Activated T-cell treated with anti-CD3 and anti-CD28 coated beads, Interleukin-2, amount 50 U/mL, for 24 hours (primary cell): Measurements from ENCODE around the gene PGBD5.

Source experiments
- DNase-seq: peaks from one replicate; pipeline ENCODE4 v3.0.0-alpha.2; 2020
- H3K27ac Mint-ChIP-seq: 2 replicates; pipeline ENCODE4 v1.8.0; 2020; ENCODE audit warnings: mild to moderate bottlenecking, mixed read lengths
- H3K27me3 Mint-ChIP-seq: 2 replicates; pipeline ENCODE4 v1.8.0; 2020; ENCODE audit warnings: mixed read lengths
- H3K36me3 Mint-ChIP-seq: 2 replicates; pipeline ENCODE4 v1.8.0; 2020; ENCODE audit warnings: low read depth, mixed read lengths
- H3K4me1 Mint-ChIP-seq: 2 replicates; pipeline ENCODE4 v1.8.0; 2020; ENCODE audit warnings: low read depth, mixed read lengths
- H3K4me3 Mint-ChIP-seq: 2 replicates; pipeline ENCODE4 v1.8.0; 2020; ENCODE audit warnings: mild to moderate bottlenecking, moderate library complexity, mixed read lengths
- H3K9me3 Mint-ChIP-seq: 2 replicates; pipeline ENCODE4 v1.8.0; 2020; ENCODE audit warnings: mixed read lengths

The PGBD5 gene

GRCh38 chr1:230382001-230382491 is 44.1 kb downstream of the PGBD5 start:
- H3K4me1 Mint-ChIP-seq, result no peaks in the 10 kb centered on the region
- peaks cover 13% of the 10 kb centered on the region for H3K27me3 Mint-ChIP-seq
- DNase-seq, result no peak
- H3K4me3 Mint-ChIP-seq, result no peak overlapping the region
- no peaks in the 10 kb centered on the region for H3K36me3 Mint-ChIP-seq
- no peak overlapping the region for H3K27ac Mint-ChIP-seq
- H3K9me3 Mint-ChIP-seq, result peaks cover 11% of the 10 kb centered on the region

- Mint-ChIP-seq H3K27ac (no peak overlapping the region), H3K4me1 (no peaks in the 10 kb centered on the region), H3K27me3 (peaks cover 13% of the 10 kb centered on the region), H3K4me3 (no peak overlapping the region), H3K36me3 (no peaks in the 10 kb centered on the region), H3K9me3 (peaks cover 11% of the 10 kb centered on the region)
- DNase-seq, result no peak
These were observed 44.5 kb downstream of the PGBD5 start for GRCh38 chr1:230381585-230381984.

GRCh38 chr1:230381049-230381467 is 45.1 kb downstream of the PGBD5 start:
- H3K9me3 Mint-ChIP-seq, result peaks cover 11% of the 10 kb centered on the region

GRCh38 chr1:230379928-230380327 is 46.2 kb downstream of the PGBD5 start:
- no peak for DNase-seq
- no peak overlapping the region for H3K4me3 Mint-ChIP-seq
- peaks cover 11% of the 10 kb centered on the region for H3K9me3 Mint-ChIP-seq
- H3K27me3 Mint-ChIP-seq, result peaks cover 15% of the 10 kb centered on the region
- no peaks in the 10 kb centered on the region for H3K4me1 Mint-ChIP-seq
- H3K27ac Mint-ChIP-seq, result no peak overlapping the region
- no peaks in the 10 kb centered on the region for H3K36me3 Mint-ChIP-seq

More at GRCh38 chr1:230381049-230381467, 45.1 kb downstream of the PGBD5 start:
- H3K27me3 Mint-ChIP-seq, result peaks cover 13% of the 10 kb centered on the region
- no peaks in the 10 kb centered on the region for H3K4me1 Mint-ChIP-seq
- no peaks in the 10 kb centered on the region for H3K36me3 Mint-ChIP-seq
- H3K27ac Mint-ChIP-seq, result no peak overlapping the region
- no peak for DNase-seq
- H3K4me3 Mint-ChIP-seq, result no peak overlapping the region

GRCh38 chr1:230379462-230379861 is 46.7 kb downstream of the PGBD5 start:
- Mint-ChIP-seq H3K27ac (no peak overlapping the region), H3K4me1 (no peaks in the 10 kb centered on the region), H3K9me3 (peaks cover 11% of the 10 kb centered on the region), H3K36me3 (no peaks in the 10 kb centered on the region), H3K27me3 (peaks cover 20% of the 10 kb centered on the region), H3K4me3 (no peak overlapping the region)
- DNase-seq, result no peak

GRCh38 chr1:230377851-230378250 is 48.3 kb downstream of the PGBD5 start:
- no peaks in the 10 kb centered on the region for H3K4me1 Mint-ChIP-seq
- no peak overlapping the region for H3K4me3 Mint-ChIP-seq
- H3K36me3 Mint-ChIP-seq, result no peaks in the 10 kb centered on the region
- no peak for DNase-seq
- H3K9me3 Mint-ChIP-seq, result peaks cover 11% of the 10 kb centered on the region
- H3K27me3 Mint-ChIP-seq, result peaks cover 23% of the 10 kb centered on the region
- no peak overlapping the region for H3K27ac Mint-ChIP-seq

GRCh38 chr1:230377324-230377723 is 48.8 kb downstream of the PGBD5 start:
- Mint-ChIP-seq H3K36me3 (no peaks in the 10 kb centered on the region), H3K4me3 (no peak overlapping the region), H3K27ac (no peak overlapping the region), H3K27me3 (peaks cover 28% of the 10 kb centered on the region), H3K9me3 (peaks cover 11% of the 10 kb centered on the region), H3K4me1 (peaks cover under 1% of the 10 kb centered on the region)
- DNase-seq, result no peak

- Mint-ChIP-seq H3K4me3 (no peak overlapping the region), H3K27me3 (peaks cover 26% of the 10 kb centered on the region), H3K9me3 (peaks cover 11% of the 10 kb centered on the region), H3K36me3 (no peaks in the 10 kb centered on the region), H3K27ac (no peak overlapping the region), H3K4me1 (peaks cover 2% of the 10 kb centered on the region)
- DNase-seq, result no peak
These were observed 49.8 kb downstream of the PGBD5 start for GRCh38 chr1:230376296-230376695.

- Mint-ChIP-seq H3K36me3 (no peaks in the 10 kb centered on the region), H3K9me3 (peaks cover 11% of the 10 kb centered on the region), H3K4me1 (peaks cover 2% of the 10 kb centered on the region), H3K27ac (no peak overlapping the region), H3K27me3 (peaks cover 26% of the 10 kb centered on the region), H3K4me3 (no peak overlapping the region)
- no peak for DNase-seq
These were observed 50.4 kb downstream of the PGBD5 start for GRCh38 chr1:230375780-230376179.

- DNase-seq, result no peak
- H3K9me3 Mint-ChIP-seq, result peaks cover 11% of the 10 kb centered on the region
- peaks cover 2% of the 10 kb centered on the region for H3K4me1 Mint-ChIP-seq
- H3K27ac Mint-ChIP-seq, result no peak overlapping the region
- no peaks in the 10 kb centered on the region for H3K36me3 Mint-ChIP-seq
- H3K27me3 Mint-ChIP-seq, result peaks cover 26% of the 10 kb centered on the region
- H3K4me3 Mint-ChIP-seq, result no peak overlapping the region
These were observed 51.0 kb downstream of the PGBD5 start for GRCh38 chr1:230375147-230375546.

- no peak overlapping the region for H3K27ac Mint-ChIP-seq
- H3K27me3 Mint-ChIP-seq, result peaks cover 17% of the 10 kb centered on the region
- no peaks in the 10 kb centered on the region for H3K36me3 Mint-ChIP-seq
- H3K9me3 Mint-ChIP-seq, result no peaks in the 10 kb centered on the region
- no peak overlapping the region for H3K4me3 Mint-ChIP-seq
- peaks cover 2% of the 10 kb centered on the region for H3K4me1 Mint-ChIP-seq
- no peak for DNase-seq
These were observed 54.0 kb downstream of the PGBD5 start for GRCh38 chr1:230371923-230372703.

GRCh38 chr1:230370109-230370508 is 56.0 kb downstream of the PGBD5 start:
- Mint-ChIP-seq H3K27ac (no peak overlapping the region), H3K4me1 (peaks cover 2% of the 10 kb centered on the region), H3K27me3 (peaks cover 31% of the 10 kb centered on the region), H3K4me3 (no peak overlapping the region), H3K9me3 (no peaks in the 10 kb centered on the region), H3K36me3 (no peaks in the 10 kb centered on the region)
- DNase-seq, result no peak

GRCh38 chr1:230368871-230369270 is 57.3 kb downstream of the PGBD5 start:
- Mint-ChIP-seq H3K27ac (no peak overlapping the region), H3K4me3 (no peak overlapping the region), H3K36me3 (no peaks in the 10 kb centered on the region), H3K4me1 (peaks cover 2% of the 10 kb centered on the region), H3K27me3 (peaks cover 27% of the 10 kb centered on the region), H3K9me3 (no peaks in the 10 kb centered on the region)
- no peak for DNase-seq

- Mint-ChIP-seq H3K36me3 (no peaks in the 10 kb centered on the region), H3K27ac (no peak overlapping the region), H3K4me3 (no peak overlapping the region), H3K4me1 (peaks cover 2% of the 10 kb centered on the region), H3K9me3 (no peaks in the 10 kb centered on the region), H3K27me3 (peaks cover 24% of the 10 kb centered on the region)
- DNase-seq, result no peak
These were observed 57.8 kb downstream of the PGBD5 start for GRCh38 chr1:230368363-230368762.

GRCh38 chr1:230366504-230366915 is 59.6 kb downstream of the PGBD5 start:
- no peak for DNase-seq
- Mint-ChIP-seq H3K4me1 (no peaks in the 10 kb centered on the region), H3K27ac (no peak overlapping the region), H3K27me3 (peaks cover 23% of the 10 kb centered on the region), H3K4me3 (no peak overlapping the region), H3K9me3 (no peaks in the 10 kb centered on the region), H3K36me3 (no peaks in the 10 kb centered on the region)
